PC-9 (cell line): ENCODE measurements around the gene CAPN10. TPM values are rescaled to one million over a fixed set of nuclear protein-coding genes. Genes with fewer than 3 reads are reported as not detected.

Experiments used
- BruUV-seq: library from RNA; stranded (reverse); fragments of 400-500 nt; replicated peaks from 2 replicates; lab custom pipeline; 2021; lab: Mats Ljungman, UMichigan
- CTCF ChIA-PET: fragments of 300-600 bp; sonication (Branson Sonifier 250); formaldehyde crosslinking; loops from one replicate; lab custom pipeline; 2022; ENCODE audit warnings: antibody characterized with exemption; lab: Charles Lee
- POLR2A ChIA-PET: fragments of 300-600 bp; sonication (Branson Sonifier 250); formaldehyde crosslinking; loops from one replicate; lab custom pipeline; 2022; ENCODE audit warnings: antibody characterized with exemption; ENCODE audit not compliant: unreplicated experiment; lab: Charles Lee
- DNase-seq, 2 experiments: peaks; one replicate each; pipeline versions ENCODE4 v3.0.0 to v3.0.0-alpha.2; 2015 to 2022; ENCODE audit warnings: mixed read lengths in 1 of 2
- H2AFZ ChIP-seq: fragments of 200-600 bp; sonication (generic); 2 replicates; pipeline ENCODE4 v1.8.1; 2017; ENCODE audit warnings: antibody characterized with exemption
- H3F3A ChIP-seq: fragments of 200-600 bp; sonication (generic); 2 replicates; pipeline ENCODE4 v1.8.1; 2017; ENCODE audit warnings: antibody characterized with exemption, mild to moderate bottlenecking, low read depth; ENCODE audit not compliant: insufficient read depth
- H3K27ac ChIP-seq: fragments of 200-600 bp; sonication (generic); 2 replicates; pipeline ENCODE4 v1.6.1; 2016; ENCODE audit warnings: mixed run types
- H3K27me3 ChIP-seq: fragments of 200-600 bp; sonication (generic); 2 replicates; pipeline ENCODE4 v1.6.1; 2016; ENCODE audit warnings: low read depth, mixed run types; ENCODE audit not compliant: insufficient read depth
- H3K36me3 ChIP-seq: fragments of 200-600 bp; sonication (generic); 2 replicates; pipeline ENCODE4 v1.6.1; 2016; ENCODE audit warnings: low read depth, mixed run types
- H3K4me1 ChIP-seq: fragments of 200-600 bp; sonication (generic); replicated peaks from 2 replicates; pipeline ENCODE4 v1.6.1; 2016; ENCODE audit warnings: mixed run types; ENCODE audit not compliant: insufficient read depth
- H3K4me2 ChIP-seq: fragments of 200-600 bp; sonication (generic); 2 replicates; pipeline ENCODE4 v1.6.1; 2017; ENCODE audit warnings: mixed run types
- H3K4me3 ChIP-seq: fragments of 200-600 bp; sonication (generic); 2 replicates; pipeline ENCODE4 v1.6.1; 2016; ENCODE audit warnings: mixed run types
- H3K79me2 ChIP-seq: fragments of 200-600 bp; sonication (generic); 2 replicates; pipeline ENCODE4 v1.6.1; 2017; ENCODE audit warnings: low read depth, mixed run types
- H3K9me2 ChIP-seq: fragments of 200-600 bp; sonication (generic); 2 replicates; pipeline ENCODE4 v1.8.1; 2017; ENCODE audit warnings: mild to moderate bottlenecking; ENCODE audit not compliant: insufficient read depth
- H3K9me3 ChIP-seq: fragments of 200-600 bp; sonication (generic); 2 replicates; pipeline ENCODE4 v1.8.1; 2016; ENCODE audit warnings: low read depth; ENCODE audit not compliant: insufficient read depth
- H4K20me1 ChIP-seq: fragments of 200-600 bp; sonication (generic); 2 replicates; pipeline ENCODE4 v1.8.1; 2017; ENCODE audit not compliant: insufficient read depth
- CTCF ChIP-seq: fragments of 200-600 bp; sonication (generic); conservative IDR thresholded peaks from 2 replicates; pipeline ENCODE4 v1.6.1; 2017; ENCODE audit warnings: mixed run types, antibody characterized with exemption, mild to moderate bottlenecking, moderate library complexity
- EZH2 ChIP-seq: fragments of 200-600 bp; sonication (generic); IDR thresholded peaks from 2 replicates; pipeline ENCODE4 v1.8.0; 2017; ENCODE audit warnings: antibody characterized with exemption, low read depth
- intact Hi-C: fragments of 100-400 bp; cut with micrococcal nuclease; formaldehyde crosslinking; loops from one replicate; pipeline ENCODE4 v1.10.0; 2022; ENCODE audit not compliant: unreplicated experiment
- total RNA-seq: library from RNA; stranded (reverse); gene quantifications from 2 replicates; pipeline ENCODE4 v1.2.3, GENCODE V29; 2021

Gene CAPN10
- total RNA-seq, 1 experiment from 2014 or later = 49.8 TPM

DNA sequence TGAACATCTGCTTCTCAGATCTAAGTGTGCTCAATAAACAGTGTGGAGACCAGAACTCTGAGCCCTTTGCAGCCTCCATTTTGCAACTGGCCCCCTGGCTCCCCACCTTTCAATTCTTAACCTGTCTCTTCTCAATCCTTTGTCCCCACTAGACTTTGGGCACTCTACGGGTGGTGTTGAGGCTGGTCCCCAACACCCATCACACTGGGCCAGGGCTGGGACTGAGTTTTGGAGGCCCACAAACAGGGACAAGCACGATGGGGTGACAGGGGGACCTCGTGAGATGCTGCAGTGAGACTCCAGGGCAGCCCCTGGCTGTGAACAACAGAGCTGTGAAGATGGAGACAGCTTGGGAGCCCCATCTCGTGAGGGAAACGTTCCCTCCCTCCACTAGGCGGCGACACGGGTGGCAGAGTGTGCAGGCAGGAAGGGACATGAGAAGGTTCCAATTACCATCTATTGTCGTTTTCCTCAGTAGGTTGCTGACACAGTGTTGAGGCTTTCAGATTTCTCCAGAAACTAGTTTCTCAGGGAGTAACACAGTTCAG is 29.9 kb upstream of the CAPN10 start:
- ChIA-PET CTCF (interaction anchor here (0.6 kb wide), 1 partner anchor 285 kb away, joined by 3 read pairs; no protein-coding TSS in a partner anchor), POLR2A (no interaction called here)
- Histone ChIP-seq H3K4me2 (no peak overlapping the region), H3K4me3 (no peak overlapping the region), H3K27ac (no peak overlapping the region), H3K9me2 (no peaks in the 10 kb centered on the region), H3K36me3 (peaks cover 31% of the 10 kb centered on the region), H3K27me3 (no peaks in the 10 kb centered on the region), H3K4me1 (peaks cover 15% of the 10 kb centered on the region), H2AFZ (no peak overlapping the region), H4K20me1 (peaks cover 64% of the 10 kb centered on the region), H3F3A (peaks cover 14% of the 10 kb centered on the region), H3K9me3 (no peaks in the 10 kb centered on the region), H3K79me2 (peaks cover 78% of the 10 kb centered on the region)
- no peak for TF ChIP-seq EZH2
- TF ChIP-seq CTCF = peak; percentile 59
- DNase-seq = no peak
- intact Hi-C loops = no loop called here
- no TSS peak for BruUV-seq

DNA sequence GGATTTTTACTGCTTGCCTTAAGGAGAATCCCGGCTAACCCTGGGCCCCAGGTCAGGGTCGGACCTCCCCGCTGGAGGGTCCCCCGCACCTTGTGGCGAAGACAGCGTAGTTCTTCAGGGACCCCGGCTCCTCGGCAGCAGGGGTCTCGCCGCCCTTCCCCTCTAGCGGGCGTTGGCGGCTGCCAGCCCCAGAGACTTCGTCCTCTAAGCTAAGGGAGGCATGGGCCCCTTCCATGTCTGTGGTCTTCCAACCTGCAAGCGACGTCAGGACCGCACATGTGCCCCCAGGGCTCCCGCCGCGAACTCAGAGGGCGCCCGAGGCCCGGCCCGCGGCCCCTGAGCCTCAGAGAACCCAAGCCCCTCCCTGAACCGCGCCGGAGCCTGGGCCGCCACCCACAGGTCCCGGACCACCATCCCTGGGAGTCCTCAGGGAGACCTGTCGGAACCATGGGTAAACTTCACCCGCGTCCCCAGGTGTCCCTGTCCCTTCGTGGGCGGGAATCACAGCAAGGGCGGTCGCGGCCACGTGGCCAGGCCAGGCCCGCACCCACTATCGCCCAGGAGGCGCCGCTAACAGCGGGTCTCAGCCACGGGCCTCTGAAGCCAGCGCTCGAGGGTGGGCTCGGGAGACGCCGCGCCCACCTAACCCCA is 29.3 kb upstream of the CAPN10 start:
- POLR2A ChIA-PET = no interaction called here
- Histone ChIP-seq H3F3A (peaks cover 14% of the 10 kb centered on the region), H3K4me3 (no peak overlapping the region), H3K4me2 (no peak overlapping the region), H3K36me3 (peaks cover 26% of the 10 kb centered on the region), H3K4me1 (peaks cover 21% of the 10 kb centered on the region), H3K9me2 (no peaks in the 10 kb centered on the region), H3K9me3 (no peaks in the 10 kb centered on the region), H2AFZ (no peak overlapping the region), H3K27ac (no peak overlapping the region), H3K79me2 (peaks cover 74% of the 10 kb centered on the region), H4K20me1 (peaks cover 58% of the 10 kb centered on the region), H3K27me3 (no peaks in the 10 kb centered on the region)
- intact Hi-C loops = no loop called here
- CTCF ChIA-PET = no interaction called here
- no peak for TF ChIP-seq EZH2
- no peak for TF ChIP-seq CTCF
- no TSS peak for BruUV-seq
- no peak for DNase-seq

DNA sequence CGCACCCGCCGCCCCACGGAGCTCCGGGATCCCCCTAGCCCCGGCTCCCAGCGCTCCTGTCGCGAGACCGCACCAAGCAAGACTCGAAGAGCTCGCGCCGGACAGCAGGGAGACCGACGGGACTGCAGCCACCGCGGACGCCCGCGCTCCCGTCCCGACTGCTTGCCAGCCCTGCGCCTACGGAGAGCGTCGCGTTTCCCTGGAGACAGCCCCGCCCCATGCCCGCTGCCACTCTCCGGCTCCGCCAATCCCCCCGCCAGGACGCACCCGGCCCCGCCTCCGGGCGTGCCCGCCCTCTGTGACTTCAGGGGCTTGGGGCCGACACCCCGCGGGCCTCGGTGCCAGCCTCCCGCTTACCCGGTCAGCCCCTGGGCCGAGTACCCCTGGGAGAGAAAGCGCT is 28.7 kb upstream of the CAPN10 start, which contains the start of gene ANKMY1:
ANKMY1 (minus strand) TSS at position 181 of the 400 bp plus-strand sequence. CDS start 653 bp downstream, outside the sequence.
- Histone ChIP-seq H3K79me2 (peaks cover 74% of the 10 kb centered on the region), H3K36me3 (peaks cover 26% of the 10 kb centered on the region), H3K27ac (no peak within 1 kb of the TSS), H4K20me1 (peaks cover 58% of the 10 kb centered on the region), H3K9me2 (no peaks in the 10 kb centered on the region), H2AFZ (no peak within 1 kb of the TSS), H3F3A (peaks cover 17% of the 10 kb centered on the region), H3K4me1 (peaks cover 26% of the 10 kb centered on the region), H3K27me3 (no peaks in the 10 kb centered on the region), H3K9me3 (no peaks in the 10 kb centered on the region), H3K4me2 (peak within 1 kb of the TSS; percentile 90; the same call in 1 of the 2 replicates), H3K4me3 (peak within 1 kb of the TSS; percentile 75; the same call in 1 of the 2 replicates)
- intact Hi-C loops = no loop called here
- TF ChIP-seq CTCF (no peak), EZH2 (no peak)
- DNase-seq = no peak
- POLR2A ChIA-PET = no interaction called here
- BruUV-seq = no TSS peak
- CTCF ChIA-PET = no interaction called here
